GM12892 (cell line): ENCODE measurements around the gene TBXAS1.

Source experiments
- POLR2A ChIP-seq: IDR thresholded peaks from 2 replicates; pipeline ENCODE4 v1.6.1; 2011; ENCODE audit warnings: low read depth, low read length, control low read depth
- TAF1 ChIP-seq: IDR thresholded peaks from 2 replicates; pipeline ENCODE4 v1.6.1; 2011; ENCODE audit warnings: low read depth, mild to moderate bottlenecking, control low read depth, low read length, borderline replicate concordance

DNA sequence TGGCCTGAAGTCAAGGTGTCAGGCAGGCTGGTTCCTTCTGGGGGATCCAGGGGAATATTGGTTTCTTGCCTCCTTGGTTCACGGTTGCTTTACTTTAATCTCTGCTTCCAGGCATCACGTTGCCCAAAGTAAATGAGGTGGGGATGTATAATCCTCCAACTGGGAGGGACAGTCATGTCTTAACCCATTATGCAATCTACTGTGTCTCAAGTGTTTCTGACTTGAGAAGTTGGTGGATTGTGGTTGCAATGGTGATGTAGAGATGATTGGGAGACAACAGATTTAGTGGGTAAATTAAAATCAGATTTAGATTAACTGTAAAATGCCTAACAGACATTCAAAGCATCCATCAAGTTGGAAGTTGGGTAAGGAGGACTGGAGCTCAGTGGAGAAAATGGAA, 32.7 kb downstream of the TBXAS1 start:
- TF ChIP-seq TAF1 (no peak), POLR2A (no peak)
